HCT116 (cell line): ENCODE results near the gene ZNF236. TPM values are rescaled to one million over a fixed set of nuclear protein-coding genes. Genes with fewer than 3 reads are reported as not detected.

Experiments
- ATAC-seq: fragments of 200-7000 bp; cut with Tn5 transposase; 2 replicates; pipeline ENCODE4 v1.9.1; 2020; ENCODE audit warnings: mild to moderate bottlenecking, moderate library complexity
- BruUV-seq: library from RNA; stranded (reverse); fragments of 400-500 nt; replicated peaks from 2 replicates; lab custom pipeline; 2021; lab: Mats Ljungman, UMichigan
- CTCF ChIA-PET: fragments of 300-600 bp; sonication (Branson Sonifier 250); formaldehyde crosslinking; loops from one replicate; lab custom pipeline; 2021; ENCODE audit warnings: antibody characterized with exemption; lab: Charles Lee
- POLR2A ChIA-PET: fragments of 300-600, 350-600 bp; sonication (Branson Sonifier 250); formaldehyde crosslinking; loops from one replicate; lab custom pipeline; 2021; ENCODE audit warnings: antibody characterized with exemption; lab: Charles Lee
- RAD21 ChIA-PET, 2 experiments: fragments of 300-600 bp; sonication (Branson Sonifier 250); formaldehyde crosslinking; loops; one replicate each; lab custom pipeline; 2023; ENCODE audit warnings: low total read pairs in 2 of 2; ENCODE audit not compliant: uncharacterized antibody in 2 of 2, unreplicated experiment in 2 of 2, low non-redundant PET in 1 of 2; lab: Charles Lee
- DNase-seq: peaks from one replicate; pipeline ENCODE4 v3.0.0-alpha.2; 2010; ENCODE audit warnings: low read depth, low spot score
- H2AFZ ChIP-seq: fragments of 200-600 bp; shearing (Covaris generic), sonication (generic); 2 replicates; pipeline ENCODE4 v1.6.1; 2017; ENCODE audit warnings: low read depth, mixed run types, mixed read lengths, antibody characterized with exemption, low read length; ENCODE audit not compliant: poor library complexity, severe bottlenecking
- H3K27ac ChIP-seq: 2 replicates; pipeline ENCODE4 v1.5.1; 2012; ENCODE audit warnings: low read depth, low read length
- H3K27me3 ChIP-seq: fragments of 200-600 bp; sonication (generic); 2 replicates; pipeline ENCODE4 v1.6.1; 2016; ENCODE audit warnings: mixed run types, low read length, mixed read lengths; ENCODE audit not compliant: insufficient read depth
- H3K36me3 ChIP-seq, 2 experiments: fragments of 200-500 bp in 1 of 2; fragments of 200-600 bp in 1 of 2; sonication (Bioruptor generic) in 1 of 2; sonication (generic) in 1 of 2; 2 replicates each; pipeline versions ENCODE4 v1.5.1 to v1.6.1; 2014 to 2016; ENCODE audit warnings: low read length in 2 of 2, inconsistent platforms in 1 of 2, mixed read lengths in 1 of 2, mixed run types in 1 of 2; ENCODE audit not compliant: insufficient read depth in 2 of 2, control insufficient read depth in 1 of 2
- H3K4me1 ChIP-seq, 2 experiments: fragments of 200-600 bp in 1 of 2; sonication (generic) in 1 of 2; 2 replicates each; pipeline versions ENCODE4 v1.5.1 to v1.6.1; 2012 to 2017; ENCODE audit warnings: low read length in 2 of 2, inconsistent platforms in 1 of 2, mild to moderate bottlenecking in 1 of 2, mixed read lengths in 1 of 2, mixed run types in 1 of 2, moderate library complexity in 1 of 2; ENCODE audit not compliant: insufficient read depth in 2 of 2, control insufficient read depth in 1 of 2
- H3K4me2 ChIP-seq: fragments of 200-600 bp; sonication (generic); 2 replicates; pipeline ENCODE4 v1.6.1; 2017; ENCODE audit warnings: mixed run types, low read length, mixed read lengths
- H3K4me3 ChIP-seq, 2 experiments: fragments of 200-600 bp in 1 of 2; sonication (generic) in 1 of 2; replicated peaks in 1 of 2; 2 replicates each; pipeline ENCODE4 v1.5.1; 2011 to 2016; ENCODE audit warnings: low read length in 2 of 2, control low read depth in 1 of 2, low read depth in 1 of 2, mild to moderate bottlenecking in 1 of 2, mixed read lengths in 1 of 2, mixed run types in 1 of 2
- H3K79me2 ChIP-seq: fragments of 200-600 bp; sonication (generic); 2 replicates; pipeline ENCODE4 v1.6.1; 2017; ENCODE audit warnings: mild to moderate bottlenecking, mixed run types, low read length, moderate library complexity, mixed read lengths; ENCODE audit not compliant: insufficient read depth
- H3K9ac ChIP-seq: fragments of 200-600 bp; sonication (generic); 2 replicates; pipeline ENCODE4 v1.6.1; 2016; ENCODE audit warnings: low read length, mixed read lengths
- H3K9me2 ChIP-seq: fragments of 200-600 bp; sonication (generic), shearing (Covaris generic); 2 replicates; pipeline ENCODE4 v1.6.1; 2017; ENCODE audit warnings: mixed run types, mild to moderate bottlenecking, moderate library complexity; ENCODE audit not compliant: insufficient read depth
- H3K9me3 ChIP-seq, 2 experiments: fragments of 200-500 bp in 1 of 2; fragments of 200-600 bp in 1 of 2; sonication (Bioruptor generic) in 1 of 2; sonication (generic) in 1 of 2; 2 replicates each; pipeline ENCODE4 v1.6.1; 2014 to 2017; ENCODE audit warnings: low read length in 2 of 2, mixed read lengths in 2 of 2, inconsistent platforms in 1 of 2, low read depth in 1 of 2, mild to moderate bottlenecking in 1 of 2, mixed run types in 1 of 2, moderate library complexity in 1 of 2; ENCODE audit not compliant: control insufficient read depth in 1 of 2, insufficient read depth in 1 of 2
- H4K20me1 ChIP-seq: fragments of 200-600 bp; sonication (generic), shearing (Covaris generic); 2 replicates; pipeline ENCODE4 v1.6.1; 2017; ENCODE audit warnings: mixed run types, mild to moderate bottlenecking, moderate library complexity; ENCODE audit not compliant: insufficient read depth
- EGR1 ChIP-seq: IDR thresholded peaks from 2 replicates; pipeline ENCODE4 v1.6.1; 2012; ENCODE audit warnings: low read depth
- JUND ChIP-seq: IDR thresholded peaks from 2 replicates; pipeline ENCODE4 v1.6.1; 2012
- POLR2A ChIP-seq: IDR thresholded peaks from 2 replicates; pipeline ENCODE4 v1.7.0; 2011; ENCODE audit warnings: borderline replicate concordance; ENCODE audit not compliant: insufficient read depth, insufficient read length; ENCODE audit errors: extremely low read depth
- POLR2AphosphoS5 ChIP-seq: IDR thresholded peaks from 2 replicates; pipeline ENCODE4 v1.6.1; 2011; ENCODE audit warnings: mild to moderate bottlenecking, low read depth, low read length, moderate library complexity
- REST ChIP-seq: IDR thresholded peaks from 2 replicates; pipeline ENCODE4 v1.6.1; 2012; ENCODE audit warnings: low read depth
- SRF ChIP-seq: IDR thresholded peaks from 2 replicates; pipeline ENCODE4 v1.6.1; 2012; ENCODE audit warnings: low read depth
- TCF7L2 ChIP-seq: IDR thresholded peaks from 2 replicates; pipeline ENCODE4 v1.7.0; 2011; ENCODE audit warnings: borderline replicate concordance, inconsistent platforms; ENCODE audit not compliant: insufficient read depth, insufficient read length; ENCODE audit errors: extremely low read depth
- ZFX ChIP-seq: fragments of 450-650 bp; IDR thresholded peaks from 2 replicates; pipeline ENCODE4 v1.6.1; 2017
- intact Hi-C: fragments of 100-400 bp; cut with micrococcal nuclease; formaldehyde crosslinking; loops from 2 replicates; pipeline ENCODE4 v1.10.0; 2022
- total RNA-seq: library from RNA; stranded (reverse); gene quantifications from one replicate; pipeline ENCODE4 v1.2.1, GENCODE V29; 2021; ENCODE audit not compliant: unreplicated experiment
- TF ChIP-seq, protein P1 (sequence below), 3 experiments: fragments of 200-600 bp in 1 of 3; sonication (generic) in 1 of 3; IDR thresholded peaks in 2 of 3; conservative IDR thresholded peaks in 1 of 3; 2 replicates each; pipeline ENCODE4 v1.5.1; 2012 to 2017; ENCODE audit warnings: low read depth in 2 of 3, low read length in 2 of 3, antibody characterized with exemption in 1 of 3, borderline replicate concordance in 1 of 3, control low read depth in 1 of 3, mild to moderate bottlenecking in 1 of 3, mixed read lengths in 1 of 3, mixed run types in 1 of 3, moderate library complexity in 1 of 3; ENCODE audit not compliant: insufficient read depth in 1 of 3

ZNF236 gene
- total RNA-seq, 1 experiment from 2014 or later: 15.0 TPM

- intact Hi-C loops: loop anchor here (5.0 kb wide), 1 partner anchor 244 kb away; no protein-coding TSS in a partner anchor
- Histone ChIP-seq H3K4me3 (peak overlapping the region; percentile 83 to 90), H2AFZ (no peak overlapping the region), H3K27me3 (no peaks in the 10 kb centered on the region), H3K27ac (peak overlapping the region; percentile 97), H3K36me3 (no peaks in the 10 kb centered on the region), H3K9ac (peak overlapping the region; percentile 90), H3K4me1 (peaks cover 11 to 40% of the 10 kb centered on the region in 2 experiments), H3K79me2 (peaks cover 74% of the 10 kb centered on the region), H3K9me3 (no peaks in the 10 kb centered on the region), H4K20me1 (no peaks in the 10 kb centered on the region), H3K4me2 (peak overlapping the region; percentile 98), H3K9me2 (no peaks in the 10 kb centered on the region)
- POLR2A ChIA-PET: no interaction called here
- CTCF ChIA-PET: no interaction called here
- RAD21 ChIA-PET: no interaction called here
- ATAC-seq: peak; percentile 5
- no TSS peak for BruUV-seq
- no peak for DNase-seq
- peak; percentile 67 for TF ChIP-seq ZFX
- TF ChIP-seq POLR2A: no peak
- no peak for TF ChIP-seq TCF7L2
Observed at GRCh38 chr18:76823161-76823538, 793 bp downstream of the ZNF236 start.

DNA sequence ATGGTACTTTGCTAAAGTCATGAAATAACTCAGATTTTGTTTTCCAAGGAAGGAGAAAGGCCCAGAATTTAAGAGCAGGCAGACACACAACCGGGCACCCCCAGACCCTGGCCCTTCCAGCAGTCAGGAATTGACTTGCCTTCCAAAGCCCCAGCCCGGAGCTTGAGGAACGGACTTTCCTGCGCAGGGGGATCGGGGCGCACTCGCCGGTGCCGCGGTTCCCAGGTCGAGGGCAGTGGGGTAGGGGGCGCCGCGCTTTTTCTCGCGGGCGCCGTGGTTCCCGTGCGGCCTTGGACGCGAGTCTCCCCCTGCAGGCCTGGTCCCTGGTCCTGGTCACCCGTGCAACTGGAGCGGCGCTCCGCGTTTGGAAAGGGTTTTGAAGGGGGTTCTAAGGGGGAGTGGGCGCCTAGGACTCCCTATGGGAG lies 1.2 kb downstream of the ZNF236 start:
- ChIA-PET CTCF (no interaction called here), POLR2A (no interaction called here), RAD21 (no interaction called here)
- H3K4me2 ChIP-seq: peak overlapping the region; percentile 98
- H3K4me1 ChIP-seq: peaks cover 11 to 36% of the 10 kb centered on the region in 2 experiments
- peaks cover 70% of the 10 kb centered on the region for H3K79me2 ChIP-seq
- H4K20me1 ChIP-seq: no peaks in the 10 kb centered on the region
- H3K27me3 ChIP-seq: no peaks in the 10 kb centered on the region
- H3K4me3 ChIP-seq: peak overlapping the region; percentile 83 to 90
- intact Hi-C loops: loop anchor here (5.0 kb wide), 1 partner anchor 244 kb away; no protein-coding TSS in a partner anchor
- H3K9ac ChIP-seq: peak overlapping the region; percentile 90
- no peak overlapping the region for H2AFZ ChIP-seq
- H3K36me3 ChIP-seq: no peaks in the 10 kb centered on the region
- peak overlapping the region; percentile 97 for H3K27ac ChIP-seq
- TF ChIP-seq REST (no peak), SRF (no peak), EGR1 (no peak), JUND (no peak), POLR2AphosphoS5 (no peak)
- TF ChIP-seq, protein P1, sequence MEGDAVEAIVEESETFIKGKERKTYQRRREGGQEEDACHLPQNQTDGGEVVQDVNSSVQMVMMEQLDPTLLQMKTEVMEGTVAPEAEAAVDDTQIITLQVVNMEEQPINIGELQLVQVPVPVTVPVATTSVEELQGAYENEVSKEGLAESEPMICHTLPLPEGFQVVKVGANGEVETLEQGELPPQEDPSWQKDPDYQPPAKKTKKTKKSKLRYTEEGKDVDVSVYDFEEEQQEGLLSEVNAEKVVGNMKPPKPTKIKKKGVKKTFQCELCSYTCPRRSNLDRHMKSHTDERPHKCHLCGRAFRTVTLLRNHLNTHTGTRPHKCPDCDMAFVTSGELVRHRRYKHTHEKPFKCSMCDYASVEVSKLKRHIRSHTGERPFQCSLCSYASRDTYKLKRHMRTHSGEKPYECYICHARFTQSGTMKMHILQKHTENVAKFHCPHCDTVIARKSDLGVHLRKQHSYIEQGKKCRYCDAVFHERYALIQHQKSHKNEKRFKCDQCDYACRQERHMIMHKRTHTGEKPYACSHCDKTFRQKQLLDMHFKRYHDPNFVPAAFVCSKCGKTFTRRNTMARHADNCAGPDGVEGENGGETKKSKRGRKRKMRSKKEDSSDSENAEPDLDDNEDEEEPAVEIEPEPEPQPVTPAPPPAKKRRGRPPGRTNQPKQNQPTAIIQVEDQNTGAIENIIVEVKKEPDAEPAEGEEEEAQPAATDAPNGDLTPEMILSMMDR (IDR thresholded peaks at IDR 0.05 in 2 of 3, conservative IDR thresholded peaks at IDR 0.05 in 1 of 3; ENCODE audit: borderline replicate concordance in 1 of 3, insufficient read depth in 1 of 3, low read depth in 2 of 3, low read length in 2 of 3): peak; percentile 34 to 57 (median 47); a peak in 4 of 6 replicates
- no peaks in the 10 kb centered on the region for H3K9me3 ChIP-seq
- DNase-seq: no peak
- TSS peak; percentile 50 for BruUV-seq
- H3K9me2 ChIP-seq: no peaks in the 10 kb centered on the region
- 0 out of 2 replicates have a peak, but pooled peaks have one; percentile 2 for ATAC-seq
